GM06990 (cell line): ENCODE measurements around the gene MAP3K20.

Source experiments
- DNase-seq: peaks from one replicate; pipeline ENCODE4 v3.0.0-alpha.2; 2011; ENCODE audit not compliant: insufficient read length; ENCODE audit errors: extremely low read depth
- H3K27me3 ChIP-seq: replicated peaks from 2 replicates; pipeline ENCODE4 v1.6.0; 2011; ENCODE audit warnings: low read length; ENCODE audit not compliant: control insufficient read depth, insufficient read depth
- H3K36me3 ChIP-seq: 2 replicates; pipeline ENCODE4 v1.5.1; 2011; ENCODE audit warnings: low read length; ENCODE audit not compliant: control insufficient read depth, insufficient read depth
- H3K4me3 ChIP-seq: replicated peaks from 2 replicates; pipeline ENCODE4 v1.5.1; 2011; ENCODE audit warnings: low read depth, mild to moderate bottlenecking, control low read depth, low read length
- CTCF ChIP-seq: IDR thresholded peaks from 2 replicates; pipeline ENCODE4 v1.5.1; 2011; ENCODE audit warnings: low read length, control low read depth, mild to moderate bottlenecking, inconsistent platforms; ENCODE audit not compliant: insufficient read depth, poor library complexity, severe bottlenecking

Gene MAP3K20

GRCh38 chr2:173075781-173076580 lies at the start of gene MAP3K20:
TSS of gene MAP3K20 (plus strand) at chr2:173075846. CDS start at chr2:173091032, 15,186 bp downstream.
- no peaks in the 10 kb centered on the region for H3K27me3 ChIP-seq
- DNase-seq, result peak; percentile 67
- TF ChIP-seq CTCF, result peak; percentile 30
- no peaks in the 10 kb centered on the region for H3K36me3 ChIP-seq
- H3K4me3 ChIP-seq, result peak within 1 kb of the TSS; percentile 84

GRCh38 chr2:173026479-173026878 lies 49.2 kb upstream of the MAP3K20 start:
- no peak overlapping the region for H3K4me3 ChIP-seq
- no peak for DNase-seq
- no peak for TF ChIP-seq CTCF
- H3K27me3 ChIP-seq, result no peaks in the 10 kb centered on the region; the same call in 1 of the 2 replicates
- no peaks in the 10 kb centered on the region for H3K36me3 ChIP-seq

- TF ChIP-seq CTCF, result peak; percentile 89
- no peak overlapping the region for H3K4me3 ChIP-seq
- DNase-seq, result no peak
Observed at GRCh38 chr2:173027181-173028128, 48.2 kb upstream of the MAP3K20 start.

DNA sequence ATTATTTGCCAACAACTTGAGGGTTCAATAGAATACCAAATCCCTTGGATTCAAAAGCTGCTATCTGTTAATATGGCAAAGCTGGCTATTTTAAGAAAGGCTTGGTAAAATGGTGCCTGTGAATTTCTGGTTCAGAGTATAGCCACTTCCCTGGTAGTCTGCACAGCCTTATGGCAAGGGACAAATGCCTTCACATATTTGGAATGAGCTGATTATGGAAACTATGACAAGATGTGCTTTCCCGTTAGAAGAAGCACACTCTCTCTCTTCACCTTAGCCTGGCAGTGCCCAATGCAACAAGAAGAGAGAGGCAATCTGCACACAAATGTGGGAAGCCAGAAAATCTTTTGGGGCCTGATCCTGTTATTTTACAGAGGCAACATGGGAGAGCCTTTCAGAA lies 47.5 kb upstream of the MAP3K20 start:
- H3K36me3 ChIP-seq, result no peaks in the 10 kb centered on the region
- no peak overlapping the region for H3K4me3 ChIP-seq
- no peak for DNase-seq
- no peaks in the 10 kb centered on the region for H3K27me3 ChIP-seq
- no peak for TF ChIP-seq CTCF

More at GRCh38 chr2:173027181-173028128, 48.2 kb upstream of the MAP3K20 start:
- Histone ChIP-seq H3K27me3 (no peaks in the 10 kb centered on the region; the same call in 1 of the 2 replicates), H3K36me3 (no peaks in the 10 kb centered on the region)

DNA sequence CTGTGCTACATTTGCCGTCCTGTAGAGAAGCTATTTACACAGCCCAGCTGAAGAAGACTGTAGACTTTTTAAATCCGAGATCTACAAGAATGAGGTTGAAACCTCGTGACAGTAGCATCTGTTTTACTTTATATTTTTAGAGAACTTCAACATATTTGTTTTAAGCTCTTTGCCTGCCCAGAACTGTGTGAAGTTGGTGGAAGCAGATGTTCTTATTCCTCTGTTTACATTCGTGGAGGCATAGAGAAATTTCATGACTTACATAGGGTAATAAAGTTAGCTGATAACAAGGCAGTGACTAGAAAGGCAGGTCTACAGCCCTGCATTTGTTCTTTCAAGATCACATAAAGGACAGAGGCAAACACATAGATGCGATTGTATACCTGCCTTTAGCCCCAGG lies 47.0 kb upstream of the MAP3K20 start:
- no peak for TF ChIP-seq CTCF
- DNase-seq, result no peak
- H3K4me3 ChIP-seq, result no peak overlapping the region
- no peaks in the 10 kb centered on the region for H3K27me3 ChIP-seq
- H3K36me3 ChIP-seq, result no peaks in the 10 kb centered on the region
